DND-41 (cell line): Measurements from ENCODE around the gene VWF.

Experiments
- CTCF ChIP-seq: IDR thresholded peaks from 2 replicates; pipeline ENCODE4 v1.5.1; 2012; ENCODE audit warnings: borderline replicate concordance, low read length, moderate library complexity, mild to moderate bottlenecking; ENCODE audit not compliant: poor library complexity, severe bottlenecking; ENCODE audit errors: extremely low read depth
- EZH2 ChIP-seq: IDR thresholded peaks from 3 replicates; pipeline ENCODE4 v1.6.1; 2012; ENCODE audit warnings: borderline replicate concordance, low read depth, mild to moderate bottlenecking, moderate library complexity, low read length, inconsistent platforms; ENCODE audit not compliant: severe bottlenecking

GRCh38 chr12:5947006-5947405 is 177.5 kb downstream of the VWF start:
- TF ChIP-seq CTCF (no peak), EZH2 (no peak)
